ENCODE data around the gene MTCH1. TPM values are rescaled to one million over a fixed set of nuclear protein-coding genes. Genes with fewer than 3 reads are reported as not detected.
"Not testable (repeated sequence)": the region's sequence is repeated elsewhere in the genome, so short reads cannot be mapped to it uniquely, and the experiment has no call there.

The MTCH1 gene
- polyA plus RNA-seq, 2 of the 4 experiments (the other 2 are of a cell fraction) = 65.4 to 112 TPM

DNA sequence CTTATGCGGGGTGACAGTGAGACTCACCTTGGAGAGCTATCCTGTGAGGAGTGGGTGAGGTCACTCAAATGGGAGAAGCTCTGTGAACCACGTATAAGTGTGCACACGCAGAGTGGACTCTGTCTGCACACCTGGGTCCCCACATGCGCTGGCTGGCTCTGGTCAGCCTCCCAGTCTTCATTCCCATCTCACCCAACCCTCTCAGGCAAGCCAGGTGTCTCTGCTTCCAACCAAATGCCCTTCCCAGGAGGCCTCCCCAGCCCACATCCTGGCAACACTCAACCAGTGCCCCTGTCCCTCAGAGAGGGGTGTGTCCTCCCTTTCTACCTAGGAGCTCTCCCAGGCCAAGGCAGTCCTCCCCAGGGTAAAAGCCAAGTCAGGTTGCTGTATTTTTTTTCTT is 39.5 kb downstream of the MTCH1 start:
- TF ChIP-seq FOSL2 (IDR thresholded peaks at IDR 0.05) (no peak), FOSL2 (CRISPR knock-in tag; IDR thresholded peaks at IDR 0.05) (no peak), RNF2 (IDR thresholded peaks at IDR 0.05; ENCODE audit: borderline replicate concordance, low read depth) (no peak)
- POLR2A ChIA-PET = no interaction called here
- Histone ChIP-seq H3K4me1 (no peaks in the 10 kb centered on the region), H3K4me2 (no peak overlapping the region), H3K27ac (no peak overlapping the region), H3K9me3 (no peaks in the 10 kb centered on the region), H3K4me3 (no peak overlapping the region)
- FAIRE-seq (no peak), ATAC-seq (no peak), DNase-seq (ENCODE audit: low read depth in 1 of 2, low spot score in 1 of 2) (no peak)
- CTCF ChIA-PET = interaction anchor here (1.0 kb wide), 1 partner anchor 34 kb away, joined by 3 read pairs; no protein-coding TSS in a partner anchor
- 83% methylated on average over 4 of the region's 4 CpGs for WGBS (ENCODE audit: missing lambda C conversion rate)

GRCh38 chr6:36945301-36945700 is 40.7 kb downstream of the MTCH1 start:
- ATAC-seq (no peak), DNase-seq (ENCODE audit: low read depth in 1 of 2, low spot score in 1 of 2) (no peak), FAIRE-seq (no peak)
- no peak for TF ChIP-seq KDM5A (IDR thresholded peaks at IDR 0.05)
- TF ChIP-seq, protein P1, sequence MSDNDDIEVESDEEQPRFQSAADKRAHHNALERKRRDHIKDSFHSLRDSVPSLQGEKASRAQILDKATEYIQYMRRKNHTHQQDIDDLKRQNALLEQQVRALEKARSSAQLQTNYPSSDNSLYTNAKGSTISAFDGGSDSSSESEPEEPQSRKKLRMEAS (IDR thresholded peaks at IDR 0.05) = no peak
- TF ChIP-seq FOSL2 (IDR thresholded peaks at IDR 0.05) = no peak
- TF ChIP-seq FOSL2 (CRISPR knock-in tag; IDR thresholded peaks at IDR 0.05) = no peak
- H3K4me3 ChIP-seq = no peak overlapping the region
- no peaks in the 10 kb centered on the region for H3K4me1 ChIP-seq
- no peak overlapping the region for H3K27ac ChIP-seq
- H3K9me3 ChIP-seq = no peaks in the 10 kb centered on the region
- POLR2A ChIA-PET = no interaction called here
- 71% methylated on average over 4 of the region's 4 CpGs for WGBS (ENCODE audit: missing lambda C conversion rate)
- H3K4me2 ChIP-seq = no peak overlapping the region
- CTCF ChIA-PET = interaction anchor here (0.6 to 1.1 kb wide), 2 partner anchors 8 to 327 kb away, joined by 3 to 4 read pairs; no protein-coding TSS in a partner anchor

DNA sequence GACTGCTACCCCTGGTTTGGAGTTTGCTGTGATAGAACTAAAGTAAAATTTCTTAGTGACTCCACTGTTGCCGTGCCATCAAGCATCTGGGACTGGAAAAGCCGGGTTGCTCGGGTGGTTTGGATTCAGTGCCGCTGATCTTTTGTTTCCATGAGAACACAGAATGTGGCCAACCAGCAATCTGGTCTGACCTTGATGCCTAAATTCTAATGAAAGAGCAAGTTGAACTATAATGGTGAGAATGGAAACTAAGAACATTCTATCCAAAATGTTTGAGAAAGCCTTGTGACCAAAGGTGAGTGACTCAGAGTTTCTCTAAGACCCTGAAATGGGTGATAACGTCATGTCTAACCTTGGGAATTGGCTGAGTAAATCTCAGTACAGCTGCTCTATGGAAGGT is 41.3 kb downstream of the MTCH1 start:
- ATAC-seq = no peak
- 62% methylated on average over 5 of the region's 5 CpGs for WGBS (ENCODE audit: missing lambda C conversion rate)
- Histone ChIP-seq H3K27ac (no peak overlapping the region), H3K4me2 (no peak overlapping the region), H3K4me3 (no peak overlapping the region), H3K4me1 (no peaks in the 10 kb centered on the region), H3K9me3 (no peaks in the 10 kb centered on the region)
- no peak for TF ChIP-seq SMC3 (IDR thresholded peaks at IDR 0.05)
- no peak for FAIRE-seq
- DNase-seq (ENCODE audit: low read depth in 1 of 2, low spot score in 1 of 2) = no peak
- ChIA-PET CTCF (interaction anchor here (1.1 kb wide), 1 partner anchor 8 kb away, joined by 3 read pairs; no protein-coding TSS in a partner anchor), POLR2A (no interaction called here)

- WGBS (ENCODE audit: missing lambda C conversion rate) = 89% methylated on average over 1 of the region's 2 CpGs
- CTCF ChIA-PET; FAIRE-seq; H3K27ac ChIP-seq; ATAC-seq; H3K9me3 ChIP-seq; H3K4me3 ChIP-seq; POLR2A ChIA-PET; H3K4me1 ChIP-seq; H3K4me2 ChIP-seq; DNase-seq (ENCODE audit: low read depth in 1 of 2, low spot score in 1 of 2): not testable (repeated sequence)
These were observed 43.7 kb downstream of the MTCH1 start for GRCh38 chr6:36942329-36942728.

- FAIRE-seq; POLR2A ChIA-PET; H3K4me2 ChIP-seq; ATAC-seq; DNase-seq (ENCODE audit: low read depth in 1 of 2, low spot score in 1 of 2); H3K27ac ChIP-seq; H3K9me3 ChIP-seq; CTCF ChIA-PET; H3K4me1 ChIP-seq; H3K4me3 ChIP-seq: not testable (repeated sequence)
- WGBS (ENCODE audit: missing lambda C conversion rate) = 60% methylated on average over 1 of the region's 40 CpGs
These were observed 44.4 kb downstream of the MTCH1 start for GRCh38 chr6:36941561-36941960.

DNA sequence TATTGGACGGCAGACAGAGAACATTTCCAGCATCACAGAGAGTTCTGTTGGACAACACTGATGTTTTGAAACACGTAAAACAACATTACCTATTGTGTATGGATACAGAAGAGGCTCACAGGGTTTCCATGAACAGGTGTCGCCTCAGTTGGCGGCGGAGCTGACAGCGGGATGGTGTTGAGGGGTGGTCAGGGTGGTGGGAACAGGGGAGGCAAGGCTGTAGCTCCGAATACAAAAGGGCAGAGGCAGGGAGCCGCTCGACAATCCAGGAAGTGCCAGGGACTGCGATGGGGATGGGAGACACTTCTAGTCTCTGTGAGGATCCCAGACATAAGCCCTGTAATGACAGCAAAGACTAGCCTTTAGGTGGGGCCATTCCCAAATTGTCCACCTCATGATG is 46.0 kb downstream of the MTCH1 start:
- 60% methylated on average over 10 of the region's 10 CpGs for WGBS (ENCODE audit: missing lambda C conversion rate)
- POLR2A ChIA-PET = no interaction called here
- Histone ChIP-seq H3K4me3 (no peak overlapping the region), H3K4me1 (no peaks in the 10 kb centered on the region), H3K4me2 (no peak overlapping the region), H3K9me3 (no peaks in the 10 kb centered on the region), H3K27ac (no peak overlapping the region)
- DNase-seq (ENCODE audit: low read depth in 1 of 2, low spot score in 1 of 2) = no peak
- no peak for FAIRE-seq
- TF ChIP-seq TP53 (CRISPR knock-in tag; IDR thresholded peaks at IDR 0.05) = no peak
- no peak for TF ChIP-seq JUN (IDR thresholded peaks at IDR 0.05)
- no peak for TF ChIP-seq RFX5 (IDR thresholded peaks at IDR 0.05)
- no peak for TF ChIP-seq ZC3H11A (IDR thresholded peaks at IDR 0.05)
- CTCF ChIA-PET = interaction anchor here (1.1 kb wide), 1 partner anchor 38 kb away, joined by 3 read pairs; no protein-coding TSS in a partner anchor
- ATAC-seq = no peak; a peak in 1 of 6 replicates

DNA sequence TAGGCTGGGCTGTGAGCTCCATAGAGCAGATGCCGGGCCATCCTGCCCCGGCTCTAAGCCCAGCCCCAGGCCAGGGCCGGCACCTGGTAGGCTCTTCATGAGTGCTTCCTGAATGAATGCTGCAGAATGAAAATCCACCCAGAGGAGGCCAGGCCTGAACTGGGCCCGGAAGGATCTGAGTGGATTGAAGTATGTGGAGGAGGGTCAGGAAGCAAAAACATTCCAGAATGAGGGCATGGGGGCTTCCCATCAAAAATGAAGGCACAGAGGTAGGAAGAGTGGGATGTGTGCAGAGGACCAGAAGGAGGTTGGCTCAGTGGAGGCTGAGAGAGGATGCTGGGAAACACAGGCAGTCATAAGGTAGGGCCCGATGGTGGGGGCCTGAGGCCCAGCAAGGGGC is 47.0 kb downstream of the MTCH1 start:
- H3K4me2 ChIP-seq, POLR2A ChIA-PET: not testable (repeated sequence)
- 87% methylated on average over 2 of the region's 5 CpGs for whole genome bisulfite sequencing (ENCODE audit: missing lambda C conversion rate)

More for the DNA sequence above, 47.0 kb downstream of the MTCH1 start:
- H3K4me1 ChIP-seq; ATAC-seq; CTCF ChIA-PET; H3K27ac ChIP-seq; H3K9me3 ChIP-seq; DNase-seq (ENCODE audit: low read depth in 1 of 2, low spot score in 1 of 2); FAIRE-seq; H3K4me3 ChIP-seq: not testable (repeated sequence)

All from A549 (cell line).